Activated naive CD8-positive, alpha-beta T cell treated with anti-CD3 and anti-CD28 coated beads, Interleukin-2, amount 50 U/mL, for 24 hours (primary cell): ENCODE results near the gene P2RY14.
A peak's percentile ranks its signal among the peaks of the same experiment; 100 is the strongest.
"Not testable (repeated sequence)": the region's sequence is repeated elsewhere in the genome, so short reads cannot be mapped to it uniquely, and the experiment has no call there.

Experiments
- ATAC-seq: fragments of 150-1000 bp; cut with Tn5 transposase; one replicate; pipeline ENCODE4 v1.10.0; 2021
- DNase-seq: peaks from one replicate; pipeline ENCODE4 v3.0.0; 2021
- H3K27ac Mint-ChIP-seq: one replicate; pipeline ENCODE4 v1.8.0; 2021; ENCODE audit warnings: mild to moderate bottlenecking, mixed read lengths
- H3K27me3 Mint-ChIP-seq: one replicate; pipeline ENCODE4 v1.8.0; 2021; ENCODE audit warnings: mixed read lengths
- H3K36me3 Mint-ChIP-seq: one replicate; pipeline ENCODE4 v1.8.0; 2021; ENCODE audit warnings: low read depth, mixed read lengths
- H3K4me1 Mint-ChIP-seq: one replicate; pipeline ENCODE4 v1.8.0; 2021; ENCODE audit warnings: mixed read lengths
- H3K4me3 Mint-ChIP-seq: one replicate; pipeline ENCODE4 v1.8.0; 2021; ENCODE audit warnings: mild to moderate bottlenecking, moderate library complexity, mixed read lengths
- H3K9me3 Mint-ChIP-seq: one replicate; pipeline ENCODE4 v1.8.0; 2021; ENCODE audit warnings: mixed read lengths

The P2RY14 gene

GRCh38 chr3:151262871-151263525 is 15.3 kb downstream of the P2RY14 start:
- Mint-ChIP-seq H3K4me3 (no peak overlapping the region), H3K27ac (no peak overlapping the region), H3K4me1 (peaks cover 14% of the 10 kb centered on the region), H3K27me3 (peaks cover 2% of the 10 kb centered on the region), H3K9me3 (no peaks in the 10 kb centered on the region), H3K36me3 (no peaks in the 10 kb centered on the region)
- no peak for DNase-seq
- no peak for ATAC-seq

- H3K9me3 Mint-ChIP-seq: no peaks in the 10 kb centered on the region
- H3K36me3 Mint-ChIP-seq: no peaks in the 10 kb centered on the region
- H3K27ac Mint-ChIP-seq: no peak overlapping the region
- ATAC-seq (no peak), DNase-seq (no peak)
- no peak overlapping the region for H3K4me3 Mint-ChIP-seq
- H3K4me1 Mint-ChIP-seq: no peaks in the 10 kb centered on the region
- peaks cover 2% of the 10 kb centered on the region for H3K27me3 Mint-ChIP-seq
Measured at GRCh38 chr3:151259664-151260063, 18.7 kb downstream of the P2RY14 start.

- Mint-ChIP-seq H3K4me1 (no peaks in the 10 kb centered on the region), H3K36me3 (no peaks in the 10 kb centered on the region), H3K27ac (no peak overlapping the region), H3K27me3 (peaks cover 2% of the 10 kb centered on the region), H3K4me3 (no peak overlapping the region), H3K9me3 (no peaks in the 10 kb centered on the region)
- no peak for ATAC-seq
- no peak for DNase-seq
Measured at GRCh38 chr3:151256749-151257148, 21.6 kb downstream of the P2RY14 start.

- ATAC-seq (no peak), DNase-seq (no peak)
- H3K9me3 Mint-ChIP-seq: no peaks in the 10 kb centered on the region
- no peak overlapping the region for H3K27ac Mint-ChIP-seq
- H3K36me3 Mint-ChIP-seq: no peaks in the 10 kb centered on the region
- H3K4me1 Mint-ChIP-seq: no peaks in the 10 kb centered on the region
- H3K27me3 Mint-ChIP-seq: no peaks in the 10 kb centered on the region
- no peak overlapping the region for H3K4me3 Mint-ChIP-seq
Measured at GRCh38 chr3:151248772-151249337, 29.5 kb downstream of the P2RY14 start.

GRCh38 chr3:151242006-151242405 is 36.3 kb downstream of the P2RY14 start:
- not testable (repeated sequence) for H3K9me3 Mint-ChIP-seq, ATAC-seq, H3K4me3 Mint-ChIP-seq, H3K4me1 Mint-ChIP-seq, H3K27me3 Mint-ChIP-seq, H3K36me3 Mint-ChIP-seq, DNase-seq, H3K27ac Mint-ChIP-seq

- Mint-ChIP-seq H3K4me3 (no peak overlapping the region), H3K27me3 (no peaks in the 10 kb centered on the region), H3K9me3 (no peaks in the 10 kb centered on the region), H3K27ac (no peak overlapping the region), H3K36me3 (no peaks in the 10 kb centered on the region), H3K4me1 (no peaks in the 10 kb centered on the region)
- DNase-seq (no peak), ATAC-seq (no peak)
Measured at GRCh38 chr3:151236736-151237135, 41.6 kb downstream of the P2RY14 start.

GRCh38 chr3:151236316-151236715 is 42.0 kb downstream of the P2RY14 start:
- no peak overlapping the region for H3K27ac Mint-ChIP-seq
- no peak for DNase-seq

GRCh38 chr3:151234825-151235224 is 43.5 kb downstream of the P2RY14 start:
- H3K36me3 Mint-ChIP-seq: no peaks in the 10 kb centered on the region
- H3K27me3 Mint-ChIP-seq: no peaks in the 10 kb centered on the region
- DNase-seq: no peak
- no peak for ATAC-seq
- H3K9me3 Mint-ChIP-seq: no peaks in the 10 kb centered on the region
- peaks cover 18% of the 10 kb centered on the region for H3K4me1 Mint-ChIP-seq
- H3K4me3 Mint-ChIP-seq: no peak overlapping the region
- no peak overlapping the region for H3K27ac Mint-ChIP-seq

More at GRCh38 chr3:151236316-151236715, 42.0 kb downstream of the P2RY14 start:
- no peak for ATAC-seq
- H3K27me3 Mint-ChIP-seq: no peaks in the 10 kb centered on the region
- H3K4me3 Mint-ChIP-seq: no peak overlapping the region
- H3K36me3 Mint-ChIP-seq: no peaks in the 10 kb centered on the region
- peaks cover 4% of the 10 kb centered on the region for H3K4me1 Mint-ChIP-seq
- H3K9me3 Mint-ChIP-seq: no peaks in the 10 kb centered on the region

- Mint-ChIP-seq H3K4me1 (peaks cover 30% of the 10 kb centered on the region), H3K36me3 (no peaks in the 10 kb centered on the region), H3K4me3 (no peak overlapping the region), H3K9me3 (no peaks in the 10 kb centered on the region), H3K27ac (no peak overlapping the region), H3K27me3 (no peaks in the 10 kb centered on the region)
- DNase-seq (no peak), ATAC-seq (no peak)
Measured at GRCh38 chr3:151232991-151233390, 45.4 kb downstream of the P2RY14 start.

- not testable (repeated sequence) for DNase-seq, H3K4me3 Mint-ChIP-seq, ATAC-seq, H3K9me3 Mint-ChIP-seq, H3K27ac Mint-ChIP-seq, H3K27me3 Mint-ChIP-seq, H3K36me3 Mint-ChIP-seq
- peaks cover 36% of the 10 kb centered on the region for H3K4me1 Mint-ChIP-seq
Measured at GRCh38 chr3:151232403-151232802, 45.9 kb downstream of the P2RY14 start.

- Mint-ChIP-seq H3K9me3 (no peaks in the 10 kb centered on the region), H3K4me3 (peak overlapping the region; percentile 55), H3K27ac (peak overlapping the region; percentile 84), H3K36me3 (no peaks in the 10 kb centered on the region), H3K4me1 (peaks cover 54% of the 10 kb centered on the region), H3K27me3 (no peaks in the 10 kb centered on the region)
- DNase-seq: no peak
- ATAC-seq: peak; percentile 12
Measured at GRCh38 chr3:151230646-151231045, 47.7 kb downstream of the P2RY14 start.

GRCh38 chr3:151228666-151229040 is 49.7 kb downstream of the P2RY14 start:
- H3K4me1 Mint-ChIP-seq: peaks cover 69% of the 10 kb centered on the region
- no peaks in the 10 kb centered on the region for H3K27me3 Mint-ChIP-seq
- no peaks in the 10 kb centered on the region for H3K36me3 Mint-ChIP-seq
- H3K9me3 Mint-ChIP-seq: no peaks in the 10 kb centered on the region
- peak overlapping the region; percentile 43 for H3K27ac Mint-ChIP-seq
- ATAC-seq (no peak), DNase-seq (no peak)
- peak overlapping the region; percentile 13 for H3K4me3 Mint-ChIP-seq

- H3K36me3 Mint-ChIP-seq: no peaks in the 10 kb centered on the region
- H3K27me3 Mint-ChIP-seq: no peaks in the 10 kb centered on the region
- peaks cover 69% of the 10 kb centered on the region for H3K4me1 Mint-ChIP-seq
- H3K9me3 Mint-ChIP-seq: no peaks in the 10 kb centered on the region
- H3K4me3 Mint-ChIP-seq: peak overlapping the region; percentile 47
- peak; percentile 69 for ATAC-seq
- H3K27ac Mint-ChIP-seq: peak overlapping the region; percentile 92
- peak; percentile 84 for DNase-seq
Measured at GRCh38 chr3:151227807-151228665, 50.3 kb downstream of the P2RY14 start.

- Mint-ChIP-seq H3K9me3 (peaks cover 7% of the 10 kb centered on the region), H3K4me1 (peaks cover 69% of the 10 kb centered on the region), H3K27ac (peak overlapping the region; percentile 92), H3K36me3 (peaks cover 7% of the 10 kb centered on the region), H3K27me3 (no peaks in the 10 kb centered on the region), H3K4me3 (peak overlapping the region; percentile 47)
- ATAC-seq: peak; percentile 9
- no peak for DNase-seq
Measured at GRCh38 chr3:151227266-151227806, 51.0 kb downstream of the P2RY14 start.

- Mint-ChIP-seq H3K36me3 (peaks cover 11% of the 10 kb centered on the region), H3K4me3 (peak overlapping the region; percentile 47), H3K4me1 (peaks cover 69% of the 10 kb centered on the region), H3K27me3 (no peaks in the 10 kb centered on the region), H3K27ac (peak overlapping the region; percentile 92), H3K9me3 (peaks cover 12% of the 10 kb centered on the region)
- DNase-seq (no peak), ATAC-seq (no peak)
Measured at GRCh38 chr3:151226825-151227224, 51.5 kb downstream of the P2RY14 start.
